Upper lobe of left lung (tissue), 4 donors: ENCODE measurements around the gene GGTA1.

ENCODE experiments used
- POLR2AphosphoS5 ChIP-seq, 2 donors: sonication (generic); formaldehyde crosslinking; IDR thresholded peaks; one replicate each; pipeline ENCODE4 v1.5.1; 2017; ENCODE audit warnings: antibody characterized with exemption in 2 of 2
- TF ChIP-seq, protein P1 (sequence below), 6 experiments: fragments of 450-650 bp in 4 of 6; fragments of 200-600 bp in 2 of 6; sonication (generic) in 2 of 6; IDR thresholded peaks; one replicate each; pipeline ENCODE4 v1.5.1; 2016 to 2019; ENCODE audit warnings: antibody characterized with exemption in 6 of 6

DNA sequence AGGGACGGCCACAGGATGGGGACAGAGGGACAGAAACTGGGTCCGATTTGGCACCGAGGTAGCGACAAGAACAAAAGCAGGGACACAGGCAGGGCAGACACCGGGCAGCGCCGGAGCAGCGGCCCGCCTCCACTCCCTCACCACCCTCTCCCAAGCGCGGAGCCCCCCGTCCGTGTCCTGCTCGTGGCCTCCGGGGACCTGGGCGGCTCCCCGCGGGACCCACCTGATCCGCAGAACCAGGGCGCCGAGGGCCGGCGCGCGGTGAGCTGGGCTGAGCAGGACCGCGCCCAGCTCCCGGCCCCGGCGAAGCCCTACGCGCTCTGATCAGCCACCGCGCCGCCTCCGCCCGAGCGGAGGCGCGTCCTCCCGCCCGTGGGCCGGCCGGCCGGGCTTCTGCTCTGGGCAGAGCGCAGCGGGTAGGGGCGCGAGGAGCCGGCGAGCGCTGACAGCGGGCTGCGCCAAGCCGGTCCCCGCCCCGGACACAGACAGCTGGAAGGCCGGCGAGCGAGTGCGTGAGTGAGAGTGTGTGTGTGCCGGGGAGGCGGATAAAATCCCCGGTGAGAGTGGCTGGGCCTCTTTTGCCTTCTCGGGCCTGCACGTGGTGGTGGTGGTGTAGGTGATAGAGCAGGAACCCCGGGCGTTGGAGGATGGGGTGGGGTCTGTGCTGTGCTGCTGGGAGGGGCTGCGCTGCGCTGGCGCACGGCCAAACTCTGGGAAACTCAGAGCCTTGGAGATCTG is at the start of gene GGTA1:
- no peak for TF ChIP-seq POLR2AphosphoS5 (IDR thresholded peaks at IDR 0.05)
- TF ChIP-seq, protein P1, sequence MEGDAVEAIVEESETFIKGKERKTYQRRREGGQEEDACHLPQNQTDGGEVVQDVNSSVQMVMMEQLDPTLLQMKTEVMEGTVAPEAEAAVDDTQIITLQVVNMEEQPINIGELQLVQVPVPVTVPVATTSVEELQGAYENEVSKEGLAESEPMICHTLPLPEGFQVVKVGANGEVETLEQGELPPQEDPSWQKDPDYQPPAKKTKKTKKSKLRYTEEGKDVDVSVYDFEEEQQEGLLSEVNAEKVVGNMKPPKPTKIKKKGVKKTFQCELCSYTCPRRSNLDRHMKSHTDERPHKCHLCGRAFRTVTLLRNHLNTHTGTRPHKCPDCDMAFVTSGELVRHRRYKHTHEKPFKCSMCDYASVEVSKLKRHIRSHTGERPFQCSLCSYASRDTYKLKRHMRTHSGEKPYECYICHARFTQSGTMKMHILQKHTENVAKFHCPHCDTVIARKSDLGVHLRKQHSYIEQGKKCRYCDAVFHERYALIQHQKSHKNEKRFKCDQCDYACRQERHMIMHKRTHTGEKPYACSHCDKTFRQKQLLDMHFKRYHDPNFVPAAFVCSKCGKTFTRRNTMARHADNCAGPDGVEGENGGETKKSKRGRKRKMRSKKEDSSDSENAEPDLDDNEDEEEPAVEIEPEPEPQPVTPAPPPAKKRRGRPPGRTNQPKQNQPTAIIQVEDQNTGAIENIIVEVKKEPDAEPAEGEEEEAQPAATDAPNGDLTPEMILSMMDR (IDR thresholded peaks at IDR 0.05) = no peak
